ENCODE results near the gene NKTR. TPM values are rescaled to one million over a fixed set of nuclear protein-coding genes. Genes with fewer than 3 reads are reported as not detected.

NKTR gene
- total RNA-seq, 1 donor = 80.3 TPM

DNA sequence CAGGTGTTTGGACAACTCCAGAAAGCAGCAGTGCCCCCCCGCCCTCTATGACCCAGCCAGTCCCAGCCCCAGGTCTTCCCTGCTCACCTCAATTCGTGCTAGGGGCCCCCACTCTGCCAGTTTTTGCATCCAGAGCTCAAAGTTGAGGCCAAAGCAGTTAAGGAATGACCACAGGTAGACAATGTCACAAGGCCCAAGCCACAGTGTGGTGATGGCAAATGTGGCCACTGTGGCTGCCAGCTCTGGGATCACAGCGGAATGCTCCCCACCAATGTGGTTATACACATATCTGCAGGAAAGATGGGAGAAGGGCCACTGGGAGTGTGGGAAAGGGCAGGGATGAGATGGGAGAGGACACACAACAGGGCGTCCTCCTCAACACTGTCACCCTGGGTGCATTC lies 93.0 kb downstream of the NKTR start:
- H2AFZ ChIP-seq (ENCODE audit: low read length) = no peak overlapping the region
- TF ChIP-seq, protein P1, sequence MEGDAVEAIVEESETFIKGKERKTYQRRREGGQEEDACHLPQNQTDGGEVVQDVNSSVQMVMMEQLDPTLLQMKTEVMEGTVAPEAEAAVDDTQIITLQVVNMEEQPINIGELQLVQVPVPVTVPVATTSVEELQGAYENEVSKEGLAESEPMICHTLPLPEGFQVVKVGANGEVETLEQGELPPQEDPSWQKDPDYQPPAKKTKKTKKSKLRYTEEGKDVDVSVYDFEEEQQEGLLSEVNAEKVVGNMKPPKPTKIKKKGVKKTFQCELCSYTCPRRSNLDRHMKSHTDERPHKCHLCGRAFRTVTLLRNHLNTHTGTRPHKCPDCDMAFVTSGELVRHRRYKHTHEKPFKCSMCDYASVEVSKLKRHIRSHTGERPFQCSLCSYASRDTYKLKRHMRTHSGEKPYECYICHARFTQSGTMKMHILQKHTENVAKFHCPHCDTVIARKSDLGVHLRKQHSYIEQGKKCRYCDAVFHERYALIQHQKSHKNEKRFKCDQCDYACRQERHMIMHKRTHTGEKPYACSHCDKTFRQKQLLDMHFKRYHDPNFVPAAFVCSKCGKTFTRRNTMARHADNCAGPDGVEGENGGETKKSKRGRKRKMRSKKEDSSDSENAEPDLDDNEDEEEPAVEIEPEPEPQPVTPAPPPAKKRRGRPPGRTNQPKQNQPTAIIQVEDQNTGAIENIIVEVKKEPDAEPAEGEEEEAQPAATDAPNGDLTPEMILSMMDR (IDR thresholded peaks at IDR 0.05; ENCODE audit: extremely low read depth, low read depth, low read length) = no peak
- H3K9me3 ChIP-seq (ENCODE audit: low read depth, low read length) = no peaks in the 10 kb centered on the region
- H3K4me1 ChIP-seq (ENCODE audit: insufficient read depth, low read length) = no peaks in the 10 kb centered on the region
- no peaks in the 10 kb centered on the region for H4K20me1 ChIP-seq (ENCODE audit: insufficient read depth, low read length)
- H3K79me2 ChIP-seq (ENCODE audit: insufficient read depth, low read length) = no peaks in the 10 kb centered on the region
- H3K27ac ChIP-seq (ENCODE audit: low read depth, low read length) = no peak overlapping the region
- H3K27me3 ChIP-seq (ENCODE audit: insufficient read depth, low read length) = peaks cover 10% of the 10 kb centered on the region
- no peaks in the 10 kb centered on the region for H3K36me3 ChIP-seq (ENCODE audit: insufficient read depth, low read length)
- no peak overlapping the region for H3K4me3 ChIP-seq (ENCODE audit: insufficient read depth, low read length)
- DNase-seq (ENCODE audit: insufficient read length, low spot score, missing footprints) = peak; percentile 30
- H3K4me2 ChIP-seq (ENCODE audit: insufficient read depth, low read length) = no peak overlapping the region

GRCh38 chr3:42694366-42694765 lies 93.9 kb downstream of the NKTR start:
- Histone ChIP-seq H3K9me3 (ENCODE audit: low read depth, low read length) (no peaks in the 10 kb centered on the region), H3K27me3 (ENCODE audit: insufficient read depth, low read length) (peaks cover 12% of the 10 kb centered on the region), H2AFZ (ENCODE audit: low read length) (no peak overlapping the region), H3K4me2 (ENCODE audit: insufficient read depth, low read length) (no peak overlapping the region), H4K20me1 (ENCODE audit: insufficient read depth, low read length) (no peaks in the 10 kb centered on the region), H3K36me3 (ENCODE audit: insufficient read depth, low read length) (no peaks in the 10 kb centered on the region), H3K4me1 (ENCODE audit: insufficient read depth, low read length) (no peaks in the 10 kb centered on the region), H3K79me2 (ENCODE audit: insufficient read depth, low read length) (no peaks in the 10 kb centered on the region), H3K27ac (ENCODE audit: low read depth, low read length) (no peak overlapping the region), H3K4me3 (ENCODE audit: insufficient read depth, low read length) (no peak overlapping the region)
- TF ChIP-seq, protein P1 (IDR thresholded peaks at IDR 0.05; ENCODE audit: extremely low read depth, low read depth, low read length) = no peak
- DNase-seq (ENCODE audit: insufficient read length, low spot score, missing footprints) = peak; percentile 56

- TF ChIP-seq, protein P1 (IDR thresholded peaks at IDR 0.05; ENCODE audit: extremely low read depth, low read depth, low read length) = no peak
- Histone ChIP-seq H3K36me3 (ENCODE audit: insufficient read depth, low read length) (no peaks in the 10 kb centered on the region), H3K27ac (ENCODE audit: low read depth, low read length) (no peak overlapping the region), H3K4me2 (ENCODE audit: insufficient read depth, low read length) (no peak overlapping the region), H3K4me3 (ENCODE audit: insufficient read depth, low read length) (no peak overlapping the region), H3K4me1 (ENCODE audit: insufficient read depth, low read length) (no peaks in the 10 kb centered on the region), H3K79me2 (ENCODE audit: insufficient read depth, low read length) (no peaks in the 10 kb centered on the region), H3K9me3 (ENCODE audit: low read depth, low read length) (no peaks in the 10 kb centered on the region), H4K20me1 (ENCODE audit: insufficient read depth, low read length) (no peaks in the 10 kb centered on the region), H2AFZ (ENCODE audit: low read length) (no peak overlapping the region), H3K27me3 (ENCODE audit: insufficient read depth, low read length) (peaks cover 10% of the 10 kb centered on the region)
- no peak for DNase-seq (ENCODE audit: insufficient read length, low spot score, missing footprints)
These were observed 96.1 kb downstream of the NKTR start for GRCh38 chr3:42696356-42697288.

GRCh38 chr3:42697289-42698051 lies 97.0 kb downstream of the NKTR start:
- Histone ChIP-seq H3K36me3 (ENCODE audit: insufficient read depth, low read length) (no peaks in the 10 kb centered on the region), H3K4me1 (ENCODE audit: insufficient read depth, low read length) (no peaks in the 10 kb centered on the region), H3K27ac (ENCODE audit: low read depth, low read length) (no peak overlapping the region), H3K9me3 (ENCODE audit: low read depth, low read length) (no peaks in the 10 kb centered on the region), H3K79me2 (ENCODE audit: insufficient read depth, low read length) (no peaks in the 10 kb centered on the region), H2AFZ (ENCODE audit: low read length) (no peak overlapping the region), H3K27me3 (ENCODE audit: insufficient read depth, low read length) (peaks cover 7% of the 10 kb centered on the region), H4K20me1 (ENCODE audit: insufficient read depth, low read length) (no peaks in the 10 kb centered on the region), H3K4me3 (ENCODE audit: insufficient read depth, low read length) (no peak overlapping the region), H3K4me2 (ENCODE audit: insufficient read depth, low read length) (no peak overlapping the region)
- TF ChIP-seq, protein P1 (IDR thresholded peaks at IDR 0.05; ENCODE audit: extremely low read depth, low read depth, low read length) = no peak
- DNase-seq (ENCODE audit: insufficient read length, low spot score, missing footprints) = peak; percentile 50
